GM12874 (cell line): ENCODE measurements around the gene TMEM108.

Source experiments
- CTCF ChIP-seq: IDR thresholded peaks from 2 replicates; pipeline ENCODE4 v1.5.1; 2011; ENCODE audit warnings: low read depth, mild to moderate bottlenecking, control low read depth, low read length, moderate library complexity; ENCODE audit not compliant: insufficient read depth

TMEM108 gene

GRCh38 chr3:133058243-133058642 is 20.1 kb downstream of the TMEM108 start:
- TF ChIP-seq CTCF: no peak

GRCh38 chr3:133058831-133059230 is 20.6 kb downstream of the TMEM108 start:
- TF ChIP-seq CTCF: no peak

GRCh38 chr3:133065193-133065961 is 27.2 kb downstream of the TMEM108 start:
- no peak for TF ChIP-seq CTCF

- TF ChIP-seq CTCF: no peak
Measured at GRCh38 chr3:133066026-133066425, 27.8 kb downstream of the TMEM108 start.

GRCh38 chr3:133069556-133070286 is 31.5 kb downstream of the TMEM108 start:
- no peak for TF ChIP-seq CTCF

- TF ChIP-seq CTCF: no peak
Measured at GRCh38 chr3:133074977-133075376, 36.8 kb downstream of the TMEM108 start.

- no peak for TF ChIP-seq CTCF
Measured at GRCh38 chr3:133077688-133078087, 39.5 kb downstream of the TMEM108 start.
